Right renal cortex interstitium (tissue), 3 donors: ENCODE data around the gene CATSPERB. TPM values are rescaled to one million over a fixed set of nuclear protein-coding genes. Genes with fewer than 3 reads are reported as not detected.
"Not testable (repeated sequence)": the region's sequence is repeated elsewhere in the genome, so short reads cannot be mapped to it uniquely, and the experiment has no call there.

Source experiments
- DNase-seq, 3 donors: peaks; one replicate each; pipeline ENCODE4 v3.0.0-alpha.2; 2013; ENCODE audit warnings: low read depth in 3 of 3, low spot score in 2 of 3
- polyA plus RNA-seq, 3 donors: library from polyadenylated mRNA; unstranded; fragments of 120-200 nt; gene quantifications; one replicate each; pipeline ENCODE4 v1.2.1, GENCODE V29; 2013; ENCODE audit not compliant: insufficient read length in 3 of 3

Gene CATSPERB
- polyA plus RNA-seq, 3 donors = 0.32 to 0.58 (median 0.34) TPM

GRCh38 chr14:91739867-91740266, 8.0 kb upstream of the CATSPERB start:
- DNase-seq = not testable (repeated sequence)

GRCh38 chr14:91737619-91738018, 5.7 kb upstream of the CATSPERB start:
- no peak for DNase-seq

GRCh38 chr14:91732859-91733477, 1.1 kb upstream of the CATSPERB start:
- DNase-seq = no peak

- DNase-seq = no peak
Measured at GRCh38 chr14:91732439-91732838, 553 bp upstream of the CATSPERB start.

- no peak for DNase-seq
Measured at GRCh38 chr14:91731018-91731417, 868 bp downstream of the CATSPERB start.

GRCh38 chr14:91729756-91730155, 2.1 kb downstream of the CATSPERB start:
- no peak for DNase-seq

GRCh38 chr14:91728616-91729183, 3.2 kb downstream of the CATSPERB start:
- no peak for DNase-seq

- DNase-seq = no peak
Measured at GRCh38 chr14:91727121-91727520, 4.8 kb downstream of the CATSPERB start.

- DNase-seq = no peak
Measured at GRCh38 chr14:91723501-91723900, 8.4 kb downstream of the CATSPERB start.

GRCh38 chr14:91722386-91722785, 9.5 kb downstream of the CATSPERB start:
- DNase-seq = no peak

- no peak for DNase-seq
Measured at GRCh38 chr14:91719839-91720238, 12.0 kb downstream of the CATSPERB start.

- DNase-seq = no peak
Measured at GRCh38 chr14:91716999-91717398, 14.9 kb downstream of the CATSPERB start.

GRCh38 chr14:91714805-91715204, 17.1 kb downstream of the CATSPERB start:
- DNase-seq = no peak

GRCh38 chr14:91708795-91709194, 23.1 kb downstream of the CATSPERB start:
- DNase-seq = no peak

GRCh38 chr14:91706996-91707395, 24.9 kb downstream of the CATSPERB start:
- DNase-seq = no peak

- no peak for DNase-seq
Measured at GRCh38 chr14:91694643-91695042, 37.2 kb downstream of the CATSPERB start.

GRCh38 chr14:91693346-91693745, 38.5 kb downstream of the CATSPERB start:
- DNase-seq = no peak

GRCh38 chr14:91692075-91692474, 39.8 kb downstream of the CATSPERB start:
- no peak for DNase-seq

GRCh38 chr14:91689608-91690007, 42.3 kb downstream of the CATSPERB start:
- DNase-seq = no peak

GRCh38 chr14:91687436-91687835, 44.5 kb downstream of the CATSPERB start:
- DNase-seq = not testable (repeated sequence)

- no peak for DNase-seq
Measured at GRCh38 chr14:91685600-91685999, 46.3 kb downstream of the CATSPERB start.

- no peak for DNase-seq
Measured at GRCh38 chr14:91681893-91682563, 49.9 kb downstream of the CATSPERB start.
